PC-3 (cell line): ENCODE data around the gene USP40. TPM values are rescaled to one million over a fixed set of nuclear protein-coding genes. Genes with fewer than 3 reads are reported as not detected.

ENCODE experiments used
- ATAC-seq: fragments of 200-7000 bp; cut with Tn5 transposase; 2 replicates; pipeline ENCODE4 v1.9.1; 2020; ENCODE audit warnings: mild to moderate bottlenecking, moderate library complexity
- BruUV-seq: library from RNA; stranded (reverse); fragments of 400-500 nt; replicated peaks from 2 replicates; lab custom pipeline; 2021; lab: Mats Ljungman, UMichigan
- CTCF ChIA-PET: fragments of 300-600 bp; sonication (Branson Sonifier 250); formaldehyde crosslinking; loops from one replicate; lab custom pipeline; 2022; ENCODE audit warnings: antibody characterized with exemption; lab: Charles Lee
- POLR2A ChIA-PET: fragments of 300-600 bp; sonication (Branson Sonifier 250); formaldehyde crosslinking; loops from one replicate; lab custom pipeline; 2022; ENCODE audit warnings: antibody characterized with exemption; ENCODE audit not compliant: unreplicated experiment; lab: Charles Lee
- DNase-seq: peaks from one replicate; pipeline ENCODE4 v3.0.0-alpha.2; 2015
- H2AFZ ChIP-seq: fragments of 300-600 bp; sonication (generic); 2 replicates; pipeline ENCODE4 v1.6.0; 2016; ENCODE audit warnings: antibody characterized with exemption, low read length
- H3F3A ChIP-seq: fragments of 300-600 bp; sonication (generic); one replicate; pipeline ENCODE4 v1.6.0; 2017; ENCODE audit warnings: antibody characterized with exemption, low read length, control low read depth, mild to moderate bottlenecking; ENCODE audit not compliant: unreplicated experiment
- H3K27ac ChIP-seq: fragments of 300-600 bp; sonication (generic); 2 replicates; pipeline ENCODE4 v1.5.1; 2016; ENCODE audit warnings: mild to moderate bottlenecking, low read length
- H3K27me3 ChIP-seq: fragments of 300-600 bp; sonication (generic); 2 replicates; pipeline ENCODE4 v1.6.1; 2016; ENCODE audit warnings: low read length, mixed read lengths
- H3K36me3 ChIP-seq: fragments of 300-600 bp; sonication (generic); 2 replicates; pipeline ENCODE4 v1.6.1; 2016; ENCODE audit warnings: low read depth, mixed run types, low read length, mixed read lengths
- H3K4me1 ChIP-seq: fragments of 300-600 bp; sonication (generic); 2 replicates; pipeline ENCODE4 v1.5.1; 2016; ENCODE audit warnings: low read length; ENCODE audit not compliant: insufficient read depth
- H3K4me2 ChIP-seq: fragments of 300-600 bp; sonication (generic); 2 replicates; pipeline ENCODE4 v1.6.0; 2016; ENCODE audit warnings: low read length
- H3K4me3 ChIP-seq: fragments of 300-600 bp; sonication (generic); 2 replicates; pipeline ENCODE4 v1.5.1; 2016; ENCODE audit warnings: mild to moderate bottlenecking, low read length, mixed read lengths
- H3K79me2 ChIP-seq: fragments of 300-600 bp; sonication (generic); 2 replicates; pipeline ENCODE4 v1.6.1; 2017; ENCODE audit warnings: low read length, mixed read lengths
- H3K9ac ChIP-seq: fragments of 300-600 bp; sonication (generic); 2 replicates; pipeline ENCODE4 v1.6.0; 2016; ENCODE audit warnings: mild to moderate bottlenecking, low read length
- H3K9me2 ChIP-seq: fragments of 300-600 bp; sonication (generic); replicated peaks from 2 replicates; pipeline ENCODE4 v1.6.1; 2016; ENCODE audit warnings: mixed run types, low read length, mixed read lengths
- H3K9me3 ChIP-seq: fragments of 300-600 bp; sonication (generic); 2 replicates; pipeline ENCODE4 v1.6.1; 2016; ENCODE audit warnings: low read length, mixed read lengths
- H4K20me1 ChIP-seq: fragments of 300-600 bp; sonication (generic); 2 replicates; pipeline ENCODE4 v1.6.1; 2016; ENCODE audit warnings: low read length, mixed read lengths
- EZH2 ChIP-seq: fragments of 300-600 bp; sonication (generic); IDR thresholded peaks from one replicate; pipeline ENCODE4 v1.6.1; 2017; ENCODE audit warnings: antibody characterized with exemption, mild to moderate bottlenecking, low read length; ENCODE audit not compliant: unreplicated experiment
- EZH2phosphoT487 ChIP-seq: fragments of 300-600 bp; sonication (generic); IDR thresholded peaks from 2 replicates; pipeline ENCODE4 v1.6.1; 2018; ENCODE audit warnings: mild to moderate bottlenecking, antibody characterized with exemption, low read length, borderline replicate concordance
- intact Hi-C: fragments of 100-400 bp; cut with micrococcal nuclease; formaldehyde crosslinking; loops from 2 replicates; pipeline ENCODE4 v1.9.0; 2023
- total RNA-seq: library from RNA; depleted of rRNA; stranded (reverse); fragments of >200 nt; gene quantifications from 2 replicates; pipeline ENCODE4 v1.2.3, GENCODE V29; 2014
- TF ChIP-seq, protein P1 (sequence below): fragments of 300-600 bp; sonication (generic); conservative IDR thresholded peaks from 2 replicates; pipeline ENCODE4 v1.5.1; 2017; ENCODE audit warnings: antibody characterized with exemption, low read depth, mild to moderate bottlenecking, low read length

The USP40 gene
- total RNA-seq, 1 experiment from 2014 or later, result 32.1 TPM

- BruUV-seq, result no TSS peak
- Histone ChIP-seq H3F3A (no peaks in the 10 kb centered on the region), H3K4me1 (peaks cover 39% of the 10 kb centered on the region), H3K27me3 (no peaks in the 10 kb centered on the region), H3K9me2 (no peaks in the 10 kb centered on the region), H2AFZ (no peak overlapping the region), H3K4me2 (no peak overlapping the region), H4K20me1 (no peaks in the 10 kb centered on the region), H3K4me3 (no peak overlapping the region), H3K36me3 (peaks cover 5% of the 10 kb centered on the region; the same call in 1 of the 2 replicates), H3K27ac (no peak overlapping the region), H3K79me2 (no peaks in the 10 kb centered on the region), H3K9me3 (no peaks in the 10 kb centered on the region), H3K9ac (no peak overlapping the region)
- ChIA-PET POLR2A (interaction anchor here (0.6 kb wide), 2 partner anchors 72 to 209 kb away, joined by 3 read pairs; no protein-coding TSS in a partner anchor), CTCF (no interaction called here)
- TF ChIP-seq EZH2 (no peak), EZH2phosphoT487 (no peak)
- TF ChIP-seq, protein P1, sequence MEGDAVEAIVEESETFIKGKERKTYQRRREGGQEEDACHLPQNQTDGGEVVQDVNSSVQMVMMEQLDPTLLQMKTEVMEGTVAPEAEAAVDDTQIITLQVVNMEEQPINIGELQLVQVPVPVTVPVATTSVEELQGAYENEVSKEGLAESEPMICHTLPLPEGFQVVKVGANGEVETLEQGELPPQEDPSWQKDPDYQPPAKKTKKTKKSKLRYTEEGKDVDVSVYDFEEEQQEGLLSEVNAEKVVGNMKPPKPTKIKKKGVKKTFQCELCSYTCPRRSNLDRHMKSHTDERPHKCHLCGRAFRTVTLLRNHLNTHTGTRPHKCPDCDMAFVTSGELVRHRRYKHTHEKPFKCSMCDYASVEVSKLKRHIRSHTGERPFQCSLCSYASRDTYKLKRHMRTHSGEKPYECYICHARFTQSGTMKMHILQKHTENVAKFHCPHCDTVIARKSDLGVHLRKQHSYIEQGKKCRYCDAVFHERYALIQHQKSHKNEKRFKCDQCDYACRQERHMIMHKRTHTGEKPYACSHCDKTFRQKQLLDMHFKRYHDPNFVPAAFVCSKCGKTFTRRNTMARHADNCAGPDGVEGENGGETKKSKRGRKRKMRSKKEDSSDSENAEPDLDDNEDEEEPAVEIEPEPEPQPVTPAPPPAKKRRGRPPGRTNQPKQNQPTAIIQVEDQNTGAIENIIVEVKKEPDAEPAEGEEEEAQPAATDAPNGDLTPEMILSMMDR, result no peak
- intact Hi-C loops, result no loop called here
- ATAC-seq (no peak), DNase-seq (no peak)
These were observed 88.8 kb downstream of the USP40 start for GRCh38 chr2:233477548-233478433.

GRCh38 chr2:233476651-233477547, 89.7 kb downstream of the USP40 start:
- ATAC-seq, result no peak
- CTCF ChIA-PET, result no interaction called here
- H3K36me3 ChIP-seq, result no peaks in the 10 kb centered on the region; the same call in 1 of the 2 replicates

More at GRCh38 chr2:233476651-233477547, 89.7 kb downstream of the USP40 start:
- H3K4me2 ChIP-seq, result no peak overlapping the region
- H3K4me3 ChIP-seq, result no peak overlapping the region
- no peak for TF ChIP-seq EZH2phosphoT487
- TF ChIP-seq, protein P1, result no peak
- no peak for TF ChIP-seq EZH2
- H3K27me3 ChIP-seq, result no peaks in the 10 kb centered on the region
- no peaks in the 10 kb centered on the region for H4K20me1 ChIP-seq
- POLR2A ChIA-PET, result interaction anchor here (0.6 kb wide), 1 partner anchor 210 kb away, joined by 3 read pairs; no protein-coding TSS in a partner anchor
- no peaks in the 10 kb centered on the region for H3F3A ChIP-seq
- no peaks in the 10 kb centered on the region for H3K79me2 ChIP-seq
- no peak overlapping the region for H3K27ac ChIP-seq
- H3K9ac ChIP-seq, result no peak overlapping the region
- intact Hi-C loops, result no loop called here
- no peak for DNase-seq
- peaks cover 35% of the 10 kb centered on the region for H3K4me1 ChIP-seq
- no peaks in the 10 kb centered on the region for H3K9me3 ChIP-seq
- H3K9me2 ChIP-seq, result no peaks in the 10 kb centered on the region
- no peak overlapping the region for H2AFZ ChIP-seq
- BruUV-seq, result no TSS peak
